CD4-positive, alpha-beta T cell (primary cell): ENCODE data around the gene ZBTB33. TPM values are rescaled to one million over a fixed set of nuclear protein-coding genes. Genes with fewer than 3 reads are reported as not detected.

Source experiments
- ATAC-seq: fragments of 200-7000 bp; cut with Tn5 transposase; one replicate; pipeline ENCODE4 v1.10.0; 2022; ENCODE audit warnings: mild to moderate bottlenecking; ENCODE audit not compliant: poor library complexity
- CTCF ChIA-PET: fragments of 350-600 bp; sonication (Branson Sonifier 250); formaldehyde crosslinking; loops from one replicate; lab custom pipeline; 2021; ENCODE audit warnings: antibody characterized with exemption, inconsistent platforms; lab: Charles Lee
- POLR2A ChIA-PET: fragments of 350-600 bp; sonication (Branson Sonifier 250); formaldehyde crosslinking; loops from one replicate; lab custom pipeline; 2021; ENCODE audit warnings: antibody characterized with exemption, inconsistent platforms; lab: Charles Lee
- DNase-seq, 14 experiments: peaks; one replicate each; pipeline ENCODE4 v3.0.0-alpha.2; 2013 to 2020; ENCODE audit warnings: mixed read lengths in 2 of 14
- H3K27ac ChIP-seq, 2 donors: one replicate each; pipeline versions ENCODE4 v1.5.1 to v1.7.0; 2013; ENCODE audit warnings: low read length in 2 of 2, low read depth in 1 of 2, mild to moderate bottlenecking in 1 of 2
- H3K27me3 ChIP-seq, 2 experiments: 1 replicate in 1 of 2; 2 replicates in 1 of 2; pipeline versions ENCODE4 v1.6.1 to v1.7.0; 2013; ENCODE audit warnings: low read length in 2 of 2, control low read depth in 1 of 2, mild to moderate bottlenecking in 1 of 2, moderate library complexity in 1 of 2; ENCODE audit not compliant: insufficient read depth in 2 of 2, control insufficient read depth in 1 of 2
- H3K36me3 ChIP-seq: one replicate; pipeline ENCODE4 v1.6.1; 2013; ENCODE audit warnings: low read length, control low read depth; ENCODE audit not compliant: insufficient read depth
- H3K4me1 ChIP-seq: one replicate; pipeline ENCODE4 v1.6.1; 2013; ENCODE audit warnings: low read length, control low read depth; ENCODE audit not compliant: insufficient read depth
- H3K4me3 ChIP-seq: one replicate; pipeline ENCODE4 v1.5.1; 2013; ENCODE audit warnings: mild to moderate bottlenecking, low read length, moderate library complexity
- H3K9me3 ChIP-seq, 2 experiments: 1 replicate in 1 of 2; 2 replicates in 1 of 2; pipeline versions ENCODE4 v1.6.1 to v1.7.0; 2013; ENCODE audit warnings: low read length in 2 of 2, mild to moderate bottlenecking in 2 of 2, control low read depth in 1 of 2, moderate library complexity in 1 of 2; ENCODE audit not compliant: control insufficient read depth in 1 of 2, insufficient read depth in 1 of 2
- H3K27ac Mint-ChIP-seq: one replicate; pipeline ENCODE4 v1.8.0; 2020; ENCODE audit warnings: mixed read lengths
- H3K27me3 Mint-ChIP-seq: one replicate; pipeline ENCODE4 v1.8.0; 2021; ENCODE audit warnings: mixed read lengths
- H3K36me3 Mint-ChIP-seq: one replicate; pipeline ENCODE4 v1.8.0; 2021; ENCODE audit warnings: low read depth, mixed read lengths
- H3K4me1 Mint-ChIP-seq: one replicate; pipeline ENCODE4 v1.8.0; 2021; ENCODE audit warnings: low read depth, mixed read lengths
- H3K4me3 Mint-ChIP-seq: one replicate; pipeline ENCODE4 v1.8.0; 2020; ENCODE audit warnings: mild to moderate bottlenecking, mixed read lengths
- H3K9me3 Mint-ChIP-seq: one replicate; pipeline ENCODE4 v1.8.0; 2020; ENCODE audit warnings: mixed read lengths
- intact Hi-C, 2 experiments: fragments of 100-400 bp; cut with DNase I in 1 of 2; cut with micrococcal nuclease in 1 of 2; formaldehyde crosslinking; loops; one replicate each; pipeline versions ENCODE4 v1.15.1 to v1.9.0; 2023 to 2025; cut with DNase I, micrococcal nuclease
- total RNA-seq, 174 experiments: library from RNA in 2 of 174; stranded (reverse) in 2 of 174; gene quantifications; one replicate each; pipeline ENCODE4 v1.2.3 and lab custom pipeline; 2021 to 2026
- TF ChIP-seq, protein P1 (sequence below): fragments of 200-600 bp; IDR thresholded peaks from one replicate; pipeline ENCODE4 v1.8.0; 2022; ENCODE audit warnings: antibody characterized with exemption, mild to moderate bottlenecking

ZBTB33 gene
- total RNA-seq, 2 experiments from 2014 or later: 31.6 to 32.7 TPM

- Mint-ChIP-seq H3K9me3 (no peaks in the 10 kb centered on the region), H3K27ac (peak overlapping the region; percentile 84), H3K4me3 (peak overlapping the region; percentile 98), H3K36me3 (peaks cover 9% of the 10 kb centered on the region), H3K4me1 (peaks cover 26% of the 10 kb centered on the region), H3K27me3 (no peaks in the 10 kb centered on the region)
- DNase-seq (peak in 1 of 14 experiments; percentile 1), ATAC-seq (no peak)
- CTCF ChIA-PET: no interaction called here
- TF ChIP-seq, protein P1, sequence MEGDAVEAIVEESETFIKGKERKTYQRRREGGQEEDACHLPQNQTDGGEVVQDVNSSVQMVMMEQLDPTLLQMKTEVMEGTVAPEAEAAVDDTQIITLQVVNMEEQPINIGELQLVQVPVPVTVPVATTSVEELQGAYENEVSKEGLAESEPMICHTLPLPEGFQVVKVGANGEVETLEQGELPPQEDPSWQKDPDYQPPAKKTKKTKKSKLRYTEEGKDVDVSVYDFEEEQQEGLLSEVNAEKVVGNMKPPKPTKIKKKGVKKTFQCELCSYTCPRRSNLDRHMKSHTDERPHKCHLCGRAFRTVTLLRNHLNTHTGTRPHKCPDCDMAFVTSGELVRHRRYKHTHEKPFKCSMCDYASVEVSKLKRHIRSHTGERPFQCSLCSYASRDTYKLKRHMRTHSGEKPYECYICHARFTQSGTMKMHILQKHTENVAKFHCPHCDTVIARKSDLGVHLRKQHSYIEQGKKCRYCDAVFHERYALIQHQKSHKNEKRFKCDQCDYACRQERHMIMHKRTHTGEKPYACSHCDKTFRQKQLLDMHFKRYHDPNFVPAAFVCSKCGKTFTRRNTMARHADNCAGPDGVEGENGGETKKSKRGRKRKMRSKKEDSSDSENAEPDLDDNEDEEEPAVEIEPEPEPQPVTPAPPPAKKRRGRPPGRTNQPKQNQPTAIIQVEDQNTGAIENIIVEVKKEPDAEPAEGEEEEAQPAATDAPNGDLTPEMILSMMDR: no peak
- H3K27me3 ChIP-seq: no peaks in the 10 kb centered on the region
- H3K27ac ChIP-seq: peak overlapping the region; percentile 14 to 66
- peaks cover 3% of the 10 kb centered on the region for H3K4me1 ChIP-seq
- H3K36me3 ChIP-seq: peaks cover 6% of the 10 kb centered on the region
- intact Hi-C loops: loop anchor here in 1 of 2 experiments (10.0 kb wide), 1 partner anchor 300 kb away; the partner anchor contains the start of gene NKAP
- no peaks in the 10 kb centered on the region for H3K9me3 ChIP-seq
- peak overlapping the region; percentile 90 for H3K4me3 ChIP-seq
- POLR2A ChIA-PET: interaction anchor here (0.6 kb wide), 1 partner anchor 288 kb away, joined by 3 read pairs; no protein-coding TSS in a partner anchor
Measured at GRCh38 chrX:120244395-120244734, 6.2 kb upstream of the ZBTB33 start.

GRCh38 chrX:120244735-120245498 is 5.7 kb upstream of the ZBTB33 start:
- peaks cover under 1% of the 10 kb centered on the region for H3K36me3 ChIP-seq
- peak; percentile 34 to 80 (median 48) for DNase-seq
- no peaks in the 10 kb centered on the region for H3K27me3 ChIP-seq
- TF ChIP-seq, protein P1: no peak
- intact Hi-C loops: loop anchor here in 1 of 2 experiments (5.0 to 10.0 kb wide), 2 partner anchors 222 to 300 kb away; partner anchors contain the start of genes LAMP2 and NKAP
- H3K9me3 Mint-ChIP-seq: no peaks in the 10 kb centered on the region
- peak overlapping the region; percentile 98 for H3K4me3 Mint-ChIP-seq
- peaks cover 3% of the 10 kb centered on the region for H3K4me1 ChIP-seq
- H3K9me3 ChIP-seq: no peaks in the 10 kb centered on the region
- ChIA-PET CTCF (no interaction called here), POLR2A (no interaction called here)
- H3K27ac ChIP-seq: peak overlapping the region; percentile 14 to 66
- peaks cover 26% of the 10 kb centered on the region for H3K4me1 Mint-ChIP-seq
- peak overlapping the region; percentile 90 for H3K4me3 ChIP-seq
- peak; percentile 83 for ATAC-seq
- H3K27ac Mint-ChIP-seq: peak overlapping the region; percentile 84
- peaks cover 8% of the 10 kb centered on the region for H3K36me3 Mint-ChIP-seq
- H3K27me3 Mint-ChIP-seq: no peaks in the 10 kb centered on the region

DNA sequence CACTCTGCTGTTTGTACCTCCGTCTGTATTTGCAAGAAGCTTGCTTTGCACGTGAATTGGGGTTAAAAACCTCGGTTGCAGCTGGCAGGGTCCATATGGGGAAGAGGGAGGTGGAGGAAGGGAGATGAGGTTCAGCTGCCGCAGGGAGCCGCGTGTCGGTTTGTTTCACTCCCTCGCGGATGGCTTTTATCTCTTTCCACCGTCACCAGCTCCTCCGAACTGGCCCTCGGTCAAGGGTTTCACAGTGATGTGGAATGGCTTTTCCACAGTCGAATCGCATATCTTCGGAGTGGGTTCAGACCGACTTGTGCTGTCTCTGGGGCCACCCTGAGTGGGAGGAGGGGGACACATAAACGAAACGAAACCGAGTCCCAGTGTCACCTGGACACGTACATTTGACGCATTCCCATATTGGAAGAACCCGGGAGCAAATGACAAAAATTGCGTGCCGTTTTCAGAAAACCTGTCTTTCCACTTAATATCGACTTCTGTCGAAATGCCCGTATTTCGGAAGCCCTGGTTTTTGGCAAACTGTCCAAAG is 929 bp downstream of the ZBTB33 start:
- Histone ChIP-seq H3K36me3 (peaks cover 30% of the 10 kb centered on the region), H3K9me3 (no peaks in the 10 kb centered on the region), H3K27me3 (no peaks in the 10 kb centered on the region), H3K27ac (peak overlapping the region; percentile 72 to 89), H3K4me3 (peak overlapping the region; percentile 76), H3K4me1 (no peaks in the 10 kb centered on the region)
- ATAC-seq (no peak), DNase-seq (peak in 9 of 14 experiments; percentile 0 to 49 (median 20))
- peak overlapping the region; percentile 94 for H3K4me3 Mint-ChIP-seq
- H3K9me3 Mint-ChIP-seq: no peaks in the 10 kb centered on the region
- H3K27ac Mint-ChIP-seq: peak overlapping the region; percentile 94
- TF ChIP-seq, protein P1: no peak
- H3K4me1 Mint-ChIP-seq: peaks cover 48% of the 10 kb centered on the region
- intact Hi-C loops: loop anchor here (5.0 to 10.0 kb wide), 2 partner anchors 56 to 307 kb away; partner anchors contain the start of gene NKAP (in 1 of the 2)
- no peaks in the 10 kb centered on the region for H3K27me3 Mint-ChIP-seq
- H3K36me3 Mint-ChIP-seq: peaks cover 50% of the 10 kb centered on the region
- CTCF ChIA-PET: interaction anchor here (1.4 to 1.9 kb wide), 4 partner anchors 18 to 58 kb away, joined by 6 to 15 read pairs (median 7); no protein-coding TSS in a partner anchor
- POLR2A ChIA-PET: interaction anchor here (0.6 to 1.9 kb wide), 11 partner anchors 9 to 461 kb away, joined by 3 to 42 read pairs (median 6); partner anchors contain the start of genes CUL4B, MCTS1, RPL39 and TMEM255A
